CD14-positive monocyte (primary cell): ENCODE results near the gene CRY1. TPM values are rescaled to one million over a fixed set of nuclear protein-coding genes. Genes with fewer than 3 reads are reported as not detected.

Experiments
- DNase-seq, 3 donors: peaks; one replicate each; pipeline ENCODE4 v3.0.0-alpha.2; 2011 to 2022
- H2AFZ ChIP-seq: 2 replicates; pipeline ENCODE4 v1.6.0; 2012; ENCODE audit warnings: mild to moderate bottlenecking, low read depth, low read length, inconsistent platforms; ENCODE audit not compliant: insufficient read depth, poor library complexity, severe bottlenecking
- H3K27ac ChIP-seq, 2 donors: 1 replicate in 1 of 2; 2 replicates in 1 of 2; pipeline ENCODE4 v1.5.1; 2012 to 2013; ENCODE audit warnings: low read length in 2 of 2, control low read depth in 1 of 2, inconsistent platforms in 1 of 2, low read depth in 1 of 2, mild to moderate bottlenecking in 1 of 2
- H3K27me3 ChIP-seq, 2 donors: one replicate each; pipeline versions ENCODE4 v1.6.0 to v1.6.1; 2011 to 2013; ENCODE audit warnings: low read length in 2 of 2; ENCODE audit not compliant: control insufficient read depth in 2 of 2, insufficient read depth in 2 of 2
- H3K36me3 ChIP-seq, 2 donors: replicated peaks in 1 of 2; 1 replicate in 1 of 2; 2 replicates in 1 of 2; pipeline versions ENCODE4 v1.5.1 to v1.6.1; 2012 to 2013; ENCODE audit warnings: low read length in 2 of 2, control low read depth in 1 of 2, inconsistent platforms in 1 of 2, mild to moderate bottlenecking in 1 of 2; ENCODE audit not compliant: insufficient read depth in 2 of 2, control insufficient read depth in 1 of 2
- H3K4me1 ChIP-seq, 2 donors: 1 replicate in 1 of 2; 2 replicates in 1 of 2; pipeline versions ENCODE4 v1.5.1 to v1.6.1; 2012 to 2013; ENCODE audit warnings: low read length in 2 of 2, control low read depth in 1 of 2, inconsistent platforms in 1 of 2, mild to moderate bottlenecking in 1 of 2, moderate library complexity in 1 of 2; ENCODE audit not compliant: insufficient read depth in 2 of 2, control insufficient read depth in 1 of 2
- H3K4me2 ChIP-seq: replicated peaks from 2 replicates; pipeline ENCODE3; 2012; ENCODE audit warnings: low read length, moderate library complexity, mild to moderate bottlenecking; ENCODE audit not compliant: poor library complexity, severe bottlenecking; ENCODE audit errors: extremely low read depth
- H3K4me3 ChIP-seq, 3 experiments: fragments of 200-600 bp in 1 of 3; sonication (generic) in 1 of 3; replicated peaks in 1 of 3; 1 replicate in 2 of 3; 2 replicates in 1 of 3; pipeline ENCODE4 v1.5.1; 2011 to 2013; ENCODE audit warnings: low read length in 3 of 3, mild to moderate bottlenecking in 3 of 3, control low read depth in 2 of 3, low read depth in 2 of 3, inconsistent platforms in 1 of 3, moderate library complexity in 1 of 3
- H3K79me2 ChIP-seq: 2 replicates; pipeline ENCODE4 v1.6.0; 2012; ENCODE audit warnings: mild to moderate bottlenecking, control low read depth, inconsistent platforms, low read length, moderate library complexity; ENCODE audit not compliant: insufficient read depth
- H3K9ac ChIP-seq: 2 replicates; pipeline ENCODE4 v1.6.0; 2017; ENCODE audit warnings: low read length, mild to moderate bottlenecking; ENCODE audit not compliant: insufficient read depth, poor library complexity, severe bottlenecking
- H3K9me3 ChIP-seq, 2 donors: replicated peaks in 1 of 2; 1 replicate in 1 of 2; 2 replicates in 1 of 2; pipeline versions ENCODE4 v1.5.1 to v1.6.1; 2012 to 2013; ENCODE audit warnings: low read length in 2 of 2, control low read depth in 1 of 2; ENCODE audit not compliant: control insufficient read depth in 1 of 2, insufficient read depth in 1 of 2
- H4K20me1 ChIP-seq: 2 replicates; pipeline ENCODE4 v1.6.0; 2012; ENCODE audit warnings: mild to moderate bottlenecking, low read length, control low read depth, moderate library complexity; ENCODE audit not compliant: insufficient read depth
- H3K27ac Mint-ChIP-seq, 7 donors: one replicate each; pipeline ENCODE4 v1.8.0; 2020; ENCODE audit warnings: mild to moderate bottlenecking in 7 of 7, mixed read lengths in 7 of 7, moderate library complexity in 6 of 7, inconsistent platforms in 2 of 7
- H3K27me3 Mint-ChIP-seq, 3 donors: one replicate each; pipeline ENCODE4 v1.8.0; 2021 to 2022; ENCODE audit warnings: low read depth in 3 of 3, mild to moderate bottlenecking in 3 of 3, mixed read lengths in 3 of 3, moderate library complexity in 3 of 3, inconsistent platforms in 1 of 3
- H3K36me3 Mint-ChIP-seq, 2 donors: one replicate each; pipeline ENCODE4 v1.8.0; 2020; ENCODE audit warnings: mixed read lengths in 2 of 2, inconsistent platforms in 1 of 2, mild to moderate bottlenecking in 1 of 2
- H3K4me1 Mint-ChIP-seq: one replicate; pipeline ENCODE4 v1.8.0; 2020; ENCODE audit warnings: mild to moderate bottlenecking, mixed read lengths
- H3K4me3 Mint-ChIP-seq, 2 donors: one replicate each; pipeline ENCODE4 v1.8.0; 2020; ENCODE audit warnings: mild to moderate bottlenecking in 2 of 2, mixed read lengths in 2 of 2, moderate library complexity in 1 of 2
- H3K9me3 Mint-ChIP-seq, 7 donors: one replicate each; pipeline ENCODE4 v1.8.0; 2020 to 2022; ENCODE audit warnings: mixed read lengths in 7 of 7, mild to moderate bottlenecking in 6 of 7, moderate library complexity in 6 of 7, inconsistent platforms in 2 of 7
- CTCF ChIP-seq: fragments of 200-600 bp; IDR thresholded peaks from one replicate; pipeline ENCODE4 v1.8.0; 2022; ENCODE audit warnings: antibody characterized with exemption, mild to moderate bottlenecking
- WGBS: methylation state at CpG from one replicate; pipeline ENCODE4 v1.1.5; 2013; ENCODE audit warnings: missing lambda C conversion rate; ENCODE audit not compliant: insufficient coverage; 5-methylcytosine and 5-hydroxymethylcytosine counted together
- intact Hi-C, 2 donors: fragments of 100-400 bp; cut with micrococcal nuclease; formaldehyde crosslinking; loops; one replicate each; pipeline versions ENCODE4 v1.15.0 to v1.15.1; 2023
- polyA plus RNA-seq, 3 donors: library from polyadenylated mRNA; depleted of rRNA in 1 of 3; unstranded in 2 of 3; stranded (reverse) in 1 of 3; fragments of 300-500 nt in 2 of 3; fragments of >200 nt in 1 of 3; fragmentation: Illumina TruSeq in 2 of 3; gene quantifications; 1 replicate in 2 of 3; 2 replicates in 1 of 3; pipeline ENCODE4 v1.2.3, GENCODE V29; 2012 to 2021

The CRY1 gene
- polyA plus RNA-seq, 3 donors, result 3.8 to 7.7 (median 5.8) TPM

- no peaks in the 10 kb centered on the region for H3K36me3 Mint-ChIP-seq
- Histone ChIP-seq H3K9me3 (no peaks in the 10 kb centered on the region), H2AFZ (no peak overlapping the region), H3K36me3 (no peaks in the 10 kb centered on the region), H3K4me2 (no peak overlapping the region), H3K79me2 (no peaks in the 10 kb centered on the region), H3K4me1 (no peaks in the 10 kb centered on the region), H3K27me3 (no peaks in the 10 kb centered on the region), H4K20me1 (no peaks in the 10 kb centered on the region), H3K4me3 (no peak overlapping the region), H3K9ac (no peak overlapping the region), H3K27ac (no peak overlapping the region)
- H3K9me3 Mint-ChIP-seq, result no peaks in the 10 kb centered on the region
- no peaks in the 10 kb centered on the region for H3K4me1 Mint-ChIP-seq
- 100% methylated on average over 2 of the region's 7 CpGs for WGBS
- TF ChIP-seq CTCF, result no peak
- intact Hi-C loops, result no loop called here
- H3K4me3 Mint-ChIP-seq, result no peak overlapping the region
- no peaks in the 10 kb centered on the region for H3K27me3 Mint-ChIP-seq
- no peak overlapping the region for H3K27ac Mint-ChIP-seq
- DNase-seq, result no peak
These were observed 64.3 kb downstream of the CRY1 start for GRCh38 chr12:107029081-107029480.

GRCh38 chr12:107027636-107028053 lies 65.7 kb downstream of the CRY1 start:
- H3K27me3 Mint-ChIP-seq, result no peaks in the 10 kb centered on the region
- H2AFZ ChIP-seq, result no peak overlapping the region
- no peaks in the 10 kb centered on the region for H3K27me3 ChIP-seq
- TF ChIP-seq CTCF, result no peak
- no CpG with 5 or more reads among the region's 2 CpGs for WGBS
- intact Hi-C loops, result no loop called here
- no peaks in the 10 kb centered on the region for H3K79me2 ChIP-seq
- no peak overlapping the region for H3K4me2 ChIP-seq
- no peaks in the 10 kb centered on the region for H3K4me1 Mint-ChIP-seq
- no peak overlapping the region for H3K4me3 Mint-ChIP-seq
- no peaks in the 10 kb centered on the region for H3K9me3 Mint-ChIP-seq
- H3K9me3 ChIP-seq, result no peaks in the 10 kb centered on the region
- no peak overlapping the region for H3K27ac ChIP-seq
- H4K20me1 ChIP-seq, result no peaks in the 10 kb centered on the region
- no peaks in the 10 kb centered on the region for H3K36me3 ChIP-seq
- H3K36me3 Mint-ChIP-seq, result no peaks in the 10 kb centered on the region
- no peak overlapping the region for H3K9ac ChIP-seq
- no peaks in the 10 kb centered on the region for H3K4me1 ChIP-seq
- H3K27ac Mint-ChIP-seq, result no peak overlapping the region
- DNase-seq, result no peak
- H3K4me3 ChIP-seq, result no peak overlapping the region
